HTERT RPE-1 (cell line): ENCODE results near the gene COX17.

Experiments used
- in situ Hi-C: fragments of 300-500 bp; cut with MboI; formaldehyde crosslinking; loops from 4 replicates; pipeline ENCODE4 v1.14.3; 2020; ENCODE audit warnings: low sequenced_read_pairs

Gene COX17

DNA sequence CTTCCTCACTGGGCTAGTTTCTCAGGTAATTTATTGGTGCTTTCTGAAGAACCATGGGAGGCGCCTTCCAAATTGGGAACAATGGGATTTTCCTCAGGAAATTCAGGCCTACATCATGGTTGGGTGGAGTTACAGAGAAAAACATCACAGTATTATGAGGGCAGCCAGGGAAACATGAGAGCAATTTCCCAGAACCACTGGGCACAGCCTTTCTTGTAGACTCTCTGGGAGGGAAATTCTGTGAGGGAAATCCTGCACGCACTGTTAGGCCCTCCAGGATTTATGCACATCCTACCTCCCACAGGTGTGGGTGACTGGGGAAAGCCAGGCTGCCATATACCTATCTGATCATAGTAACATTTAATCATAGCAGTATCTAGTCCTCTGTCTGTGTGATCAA is 30.0 kb downstream of the COX17 start:
- in situ Hi-C loops, result no loop called here

DNA sequence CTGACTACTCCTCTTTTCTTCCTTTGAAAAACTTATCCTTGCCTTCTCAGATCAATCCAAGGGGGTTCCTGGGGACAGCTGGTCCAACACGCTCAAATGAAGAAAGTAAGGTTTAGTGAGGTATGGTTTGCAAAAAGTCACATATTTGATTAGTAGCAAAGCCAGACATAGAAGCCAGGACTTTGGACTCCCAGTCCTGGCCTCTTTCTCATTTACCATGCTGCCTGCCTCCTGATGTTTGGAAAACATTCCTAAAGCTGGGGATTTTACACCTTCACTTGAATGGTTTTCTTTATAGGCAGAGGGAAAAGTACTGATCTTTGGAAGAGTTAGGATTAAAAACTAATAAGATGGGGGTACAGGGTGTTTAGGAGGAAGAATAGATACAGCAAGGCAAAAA is 31.4 kb downstream of the COX17 start:
- in situ Hi-C loops, result no loop called here

DNA sequence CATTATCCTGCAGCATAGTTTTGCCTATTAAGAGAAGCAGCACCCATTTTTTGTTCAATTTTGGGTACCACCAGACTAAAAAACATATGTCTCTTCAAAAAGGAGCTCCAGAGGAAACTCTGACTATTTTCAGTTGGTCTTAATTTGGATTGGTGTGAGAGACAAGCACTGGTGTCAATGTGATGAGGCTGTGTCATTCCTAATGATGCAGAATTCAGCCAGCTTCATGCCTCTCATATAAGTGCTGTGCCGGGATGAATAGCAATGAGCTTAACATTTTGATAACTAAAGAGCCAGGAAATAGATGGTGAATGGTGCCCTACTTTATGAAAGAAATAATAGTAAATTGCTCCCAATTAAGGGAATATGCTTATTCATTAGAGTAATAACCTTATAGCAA is 32.7 kb downstream of the COX17 start:
- in situ Hi-C loops, result no loop called here

DNA sequence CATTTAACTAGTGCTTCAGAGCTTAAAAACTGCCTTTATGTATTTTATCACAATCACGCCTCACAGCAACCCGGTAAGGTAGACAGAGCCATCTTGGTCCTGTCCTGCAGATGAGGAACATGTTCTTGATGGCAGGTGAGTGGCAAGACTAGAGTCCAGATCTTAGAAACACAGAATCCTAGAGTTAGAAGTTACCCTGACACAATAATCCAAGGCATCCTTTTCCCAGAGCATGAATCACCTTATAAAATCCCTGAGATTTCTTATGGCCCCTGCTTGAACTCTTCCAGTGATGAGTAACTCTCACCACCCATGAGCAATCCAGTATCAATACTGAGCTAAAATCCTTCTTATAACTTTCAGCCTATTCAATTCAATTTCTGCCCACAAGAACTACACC is 33.7 kb downstream of the COX17 start:
- in situ Hi-C loops, result no loop called here

DNA sequence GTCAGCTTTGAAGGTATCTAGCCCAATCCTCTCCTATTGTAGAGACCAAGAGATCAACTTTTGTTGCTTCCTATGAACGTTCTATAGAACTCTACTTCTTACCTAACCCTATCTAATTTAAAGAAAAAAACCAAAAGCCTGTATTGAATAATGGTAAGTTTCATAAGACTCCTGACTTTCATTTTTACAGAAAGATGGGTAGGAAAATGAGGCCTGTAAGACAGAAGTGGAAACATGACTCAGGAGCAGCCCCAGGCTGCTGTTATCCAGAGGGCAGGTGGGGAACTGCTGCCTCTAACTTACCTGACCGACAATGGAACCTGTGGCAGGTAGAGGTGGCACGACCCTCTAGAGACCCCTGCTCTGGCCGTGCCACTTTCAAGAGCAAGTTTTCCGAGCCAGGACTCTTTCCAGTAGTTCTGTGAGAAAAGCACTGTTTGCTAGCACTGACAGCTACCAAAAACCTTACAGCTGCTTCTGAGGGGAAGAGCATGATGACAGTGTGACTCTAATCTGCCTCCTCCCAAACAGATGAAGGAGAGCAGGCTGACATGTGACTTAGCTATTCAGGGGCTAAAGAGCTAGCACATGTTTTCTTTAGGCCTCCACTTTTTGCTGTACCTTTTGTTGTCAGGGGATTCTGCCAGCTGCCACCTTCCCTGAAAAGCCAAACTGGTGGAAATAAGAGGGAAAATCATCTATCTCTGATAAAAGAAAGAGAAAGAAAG is 34.3 kb downstream of the COX17 start:
- in situ Hi-C loops, result no loop called here

DNA sequence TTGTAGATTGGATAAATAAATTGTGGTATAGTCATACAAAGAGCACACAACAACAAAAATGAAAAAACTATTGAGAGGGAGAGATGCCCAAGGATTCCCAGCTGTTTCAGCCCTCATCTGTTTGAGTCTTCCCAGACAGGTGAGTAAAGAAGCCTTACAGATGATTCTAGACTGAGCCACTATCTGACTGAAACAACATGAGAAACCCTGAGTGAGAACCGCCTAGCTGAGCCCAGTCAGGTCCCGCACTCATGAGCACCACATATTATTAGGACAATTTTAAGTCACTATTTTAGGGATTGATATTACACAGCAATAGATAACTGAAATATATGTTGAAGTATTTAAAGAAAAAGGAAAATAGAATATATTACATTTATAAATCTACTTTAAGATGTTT is 35.8 kb downstream of the COX17 start:
- in situ Hi-C loops, result no loop called here

DNA sequence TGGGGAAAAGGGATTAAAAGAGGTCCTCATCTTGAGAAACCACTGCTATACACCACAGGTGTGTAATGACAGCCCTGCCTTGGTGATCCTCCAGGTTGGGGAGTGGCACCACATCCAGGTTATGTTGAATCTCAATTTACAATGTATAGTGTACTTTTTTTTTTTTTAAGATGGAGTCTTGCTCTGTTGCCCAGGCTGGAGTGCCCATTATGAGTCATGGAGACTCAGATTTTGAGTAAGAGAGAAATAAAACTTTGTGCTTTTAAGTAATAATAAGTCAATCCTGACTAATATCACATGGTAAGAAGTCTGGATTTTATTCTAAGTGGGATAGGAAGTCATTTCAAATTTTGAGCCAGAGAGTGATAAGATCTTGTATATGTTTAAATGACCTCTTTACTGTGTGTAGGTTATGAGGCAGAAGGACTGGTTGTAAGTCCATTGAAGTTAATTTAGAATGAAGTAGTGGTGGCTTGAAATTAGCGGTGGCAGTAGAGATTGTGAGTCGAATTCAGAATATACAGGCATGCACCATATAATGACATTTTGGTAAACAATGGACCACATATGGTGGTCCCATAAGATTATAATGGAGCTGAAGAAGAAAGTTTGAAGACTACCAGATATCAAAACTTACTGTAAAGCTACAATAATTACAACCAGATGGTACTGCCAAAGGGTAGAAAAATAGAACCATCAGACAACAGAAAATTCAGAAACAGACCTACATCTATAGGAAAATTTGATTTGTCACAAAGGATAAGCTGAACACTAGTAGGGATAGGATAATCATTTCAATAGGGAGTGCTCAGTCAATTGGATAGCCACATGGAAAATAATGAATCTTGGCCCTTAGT is 37.5 kb downstream of the COX17 start:
- in situ Hi-C loops, result no loop called here

DNA sequence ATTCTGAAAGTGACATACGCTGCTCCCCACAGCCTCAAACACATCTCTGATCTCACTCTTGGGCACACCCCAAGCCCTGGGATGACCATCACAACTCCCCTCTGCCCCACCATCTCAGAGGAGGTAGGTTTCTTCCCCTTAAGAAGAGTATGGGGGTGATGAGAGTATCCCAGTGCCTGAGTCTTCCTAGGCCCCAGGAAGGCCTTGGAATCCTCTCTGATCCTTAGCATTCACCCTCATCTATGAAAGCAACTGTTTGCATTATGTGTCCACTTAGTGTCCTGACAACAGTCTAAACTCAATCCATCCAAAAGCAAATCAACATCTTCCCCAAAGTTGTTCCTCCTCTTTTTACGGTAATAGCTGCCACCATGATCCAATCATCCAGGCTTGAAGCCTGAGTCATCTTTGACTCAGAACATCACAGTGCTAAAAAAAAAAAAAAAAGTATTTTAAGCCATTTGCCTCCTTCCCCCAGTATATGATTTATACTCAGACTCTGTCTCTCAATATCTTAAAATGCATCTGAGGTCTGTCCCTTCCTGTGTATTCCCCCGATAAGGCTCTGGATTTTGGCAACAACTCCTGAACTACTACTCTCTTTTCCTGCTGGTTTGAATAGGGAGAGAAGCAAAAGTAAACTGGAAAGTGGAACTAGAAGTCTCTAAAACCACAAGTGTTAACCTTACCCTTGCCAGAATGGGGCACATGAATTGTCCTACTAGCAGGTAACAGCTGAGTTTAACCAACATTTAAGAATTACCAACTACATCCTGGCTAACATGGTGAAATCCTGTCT is 39.3 kb downstream of the COX17 start:
- in situ Hi-C loops, result no loop called here

DNA sequence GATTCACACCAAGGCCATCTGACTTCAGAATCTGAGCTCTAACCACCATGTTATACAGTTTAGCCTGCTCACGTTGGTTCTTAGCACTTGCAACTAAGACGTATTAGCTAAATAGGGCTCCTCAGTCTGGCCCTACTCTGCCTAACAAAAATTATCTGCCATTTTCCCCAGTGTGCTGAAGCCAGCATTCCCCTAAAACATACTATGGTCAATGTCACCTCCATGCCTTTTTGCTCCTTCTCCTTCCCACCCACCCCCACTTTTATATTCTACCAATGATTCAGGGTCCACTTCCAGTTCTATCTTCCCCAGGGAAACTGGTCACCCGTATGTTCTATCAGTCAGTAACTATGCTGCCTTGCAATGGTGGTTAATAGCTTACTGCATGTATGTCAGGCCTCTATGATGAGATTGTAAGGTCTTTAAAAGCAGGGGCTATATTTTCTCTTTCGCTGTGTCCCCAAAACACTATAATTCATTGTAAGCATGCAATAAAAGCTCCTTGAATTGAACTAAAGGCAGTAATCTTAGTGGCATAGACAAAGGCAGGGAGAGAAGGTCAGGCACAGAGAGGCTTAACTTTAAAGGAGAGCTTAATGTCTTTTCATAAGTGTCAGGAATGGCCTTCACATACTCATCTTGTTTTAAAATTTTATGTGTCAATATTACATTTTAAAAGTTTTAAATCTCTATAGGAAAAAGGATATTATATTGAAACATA is 40.2 kb downstream of the COX17 start:
- in situ Hi-C loops, result no loop called here

DNA sequence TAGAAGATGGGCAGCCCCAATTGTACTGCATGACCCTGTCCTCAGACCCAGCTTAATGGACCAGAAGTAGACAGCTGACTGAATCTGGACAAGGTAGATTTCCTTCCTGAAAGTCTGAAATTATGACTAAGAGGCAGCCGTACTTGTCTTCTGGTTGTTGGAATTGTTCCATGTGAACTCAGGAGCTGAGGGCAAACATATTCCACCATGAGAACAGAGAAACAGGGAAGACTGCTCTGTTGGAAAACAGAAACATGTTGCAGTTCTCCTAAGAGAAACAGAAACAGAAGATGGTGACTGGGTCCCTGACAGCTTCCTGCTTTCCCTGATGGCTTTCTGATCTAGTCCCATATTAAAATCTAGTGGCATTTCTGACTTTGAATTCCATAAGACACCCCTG is 41.0 kb downstream of the COX17 start:
- in situ Hi-C loops, result no loop called here

DNA sequence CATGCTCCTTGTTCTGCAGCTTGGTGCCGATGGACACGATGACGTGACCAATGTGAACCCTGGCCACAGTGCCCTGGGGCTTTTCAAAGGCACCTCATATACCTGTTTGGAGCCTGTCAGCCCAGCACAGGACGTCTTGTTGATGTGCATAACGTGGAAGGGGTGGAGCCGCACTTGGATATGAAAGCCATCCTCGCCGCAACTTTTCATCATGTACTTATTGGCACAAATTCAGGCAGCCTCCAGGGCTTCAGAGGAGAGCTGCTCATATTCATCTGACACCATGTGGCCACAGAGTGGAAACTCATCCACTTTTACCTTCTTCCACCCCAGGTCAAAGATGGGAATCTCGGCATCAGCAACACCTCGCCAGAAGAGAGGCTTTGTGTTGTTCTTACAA is 41.5 kb downstream of the COX17 start:
- in situ Hi-C loops, result no loop called here

DNA sequence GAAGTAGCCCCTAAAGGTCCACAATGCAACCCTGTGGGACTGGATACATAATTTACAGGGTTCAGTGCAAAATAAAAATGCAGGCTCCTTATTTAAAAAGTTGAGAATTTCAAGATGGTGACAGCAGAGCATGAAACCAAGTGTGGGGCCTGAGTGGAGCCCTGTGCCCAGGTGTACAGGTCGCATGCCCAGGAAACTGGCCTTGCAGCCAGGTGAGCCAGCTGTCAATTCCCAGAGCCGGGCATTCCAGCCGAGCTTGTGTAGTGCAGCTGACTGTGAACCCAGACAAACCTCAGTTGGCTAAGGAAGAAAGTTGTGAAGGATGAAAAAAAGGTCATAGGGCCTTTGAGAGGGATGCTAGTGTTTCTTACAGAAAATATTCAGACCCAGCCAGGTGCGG is 44.4 kb downstream of the COX17 start:
- in situ Hi-C loops, result no loop called here

DNA sequence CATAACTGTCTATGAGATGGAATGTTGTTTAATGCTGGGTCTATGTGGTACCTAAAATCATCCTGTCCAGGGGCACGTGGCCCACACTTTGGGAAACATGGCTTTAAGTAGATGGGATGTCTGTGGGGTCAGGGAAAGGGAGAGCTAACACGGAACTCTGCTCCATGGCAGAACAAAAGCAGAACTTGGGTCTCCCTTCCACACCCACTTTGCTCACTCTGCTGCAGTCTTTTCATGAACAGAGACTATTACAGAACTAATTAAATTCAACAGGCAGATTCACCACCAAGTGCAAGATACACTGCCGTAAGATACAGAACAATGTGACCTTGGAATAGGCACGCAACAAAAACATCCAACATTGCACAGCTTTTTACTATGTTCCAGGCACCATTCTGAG is 45.0 kb downstream of the COX17 start:
- in situ Hi-C loops, result no loop called here

DNA sequence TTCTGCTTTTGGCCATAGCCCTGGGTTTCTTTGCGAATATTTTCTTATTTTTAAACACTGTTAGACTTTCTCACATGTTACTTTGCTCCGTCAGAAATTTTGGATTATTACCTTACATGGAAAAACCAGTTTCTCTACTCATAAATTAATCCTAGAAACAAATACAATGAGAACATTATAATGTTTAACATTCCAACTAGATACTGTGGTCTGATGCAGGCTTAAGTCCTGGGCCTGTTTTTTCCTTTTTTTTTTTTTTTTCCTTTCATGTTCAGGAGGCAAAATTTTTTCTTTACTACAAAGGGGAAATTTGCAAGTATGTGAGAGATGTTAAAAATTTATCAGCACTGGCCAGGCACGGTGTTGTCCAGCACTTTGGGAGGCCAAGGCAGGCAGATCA is 45.7 kb downstream of the COX17 start:
- in situ Hi-C loops, result no loop called here

DNA sequence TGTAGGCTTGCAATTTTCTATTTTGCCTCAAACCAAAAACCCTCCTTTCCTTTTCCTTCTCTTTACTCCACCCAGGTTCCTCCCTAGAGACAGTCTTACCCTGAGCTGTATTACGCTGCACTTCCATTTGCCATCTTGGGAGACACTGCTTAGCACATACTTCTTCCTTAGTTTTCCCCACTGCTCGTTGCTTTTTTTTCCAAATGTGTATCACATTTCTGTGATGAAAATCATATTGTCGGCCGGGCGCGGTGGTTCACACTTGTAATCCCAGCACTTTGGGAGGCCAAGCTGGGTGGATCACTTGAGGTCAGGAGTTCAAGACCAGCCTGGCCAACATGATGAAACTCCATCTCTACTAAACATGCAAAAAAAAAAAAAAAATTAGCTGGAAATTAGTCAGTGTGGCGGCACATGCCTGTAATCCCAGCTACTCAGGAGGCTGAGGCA is 46.3 kb downstream of the COX17 start:
- in situ Hi-C loops, result no loop called here

DNA sequence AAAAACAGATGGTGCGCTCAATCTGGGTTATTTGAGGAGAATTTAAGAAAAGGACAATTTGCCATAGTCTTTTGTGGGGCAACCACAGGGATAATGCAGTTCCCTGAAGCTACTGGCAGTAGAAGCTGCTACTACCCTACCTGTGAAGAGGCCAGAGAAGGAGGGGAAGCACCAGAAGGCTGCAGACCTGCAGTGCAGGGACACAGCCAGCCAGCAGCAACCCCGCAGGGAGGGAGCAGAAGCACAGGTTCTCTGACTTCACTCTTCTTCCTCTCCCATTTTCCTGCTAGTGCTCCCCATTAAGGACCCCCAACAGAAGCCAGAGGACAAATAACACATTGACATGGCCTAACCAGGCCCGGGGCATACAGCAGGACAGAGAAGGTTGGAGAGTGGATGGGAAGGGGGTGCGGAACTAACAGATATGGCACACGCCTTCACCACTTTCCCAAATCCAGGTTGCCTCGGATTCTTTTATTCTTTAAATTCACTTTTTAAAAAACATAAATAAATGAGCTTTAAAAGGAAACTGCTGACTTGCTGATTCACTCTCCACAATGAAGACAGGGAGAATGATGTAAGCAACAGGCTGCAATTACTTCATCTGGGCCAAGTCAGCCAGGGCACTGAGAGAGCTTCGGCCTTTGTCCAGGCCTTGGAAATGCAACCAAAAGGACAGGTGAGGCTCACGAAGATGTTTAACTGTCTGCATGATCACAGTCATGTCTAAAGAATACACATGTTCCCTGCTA is 46.9 kb downstream of the COX17 start:
- in situ Hi-C loops, result no loop called here

DNA sequence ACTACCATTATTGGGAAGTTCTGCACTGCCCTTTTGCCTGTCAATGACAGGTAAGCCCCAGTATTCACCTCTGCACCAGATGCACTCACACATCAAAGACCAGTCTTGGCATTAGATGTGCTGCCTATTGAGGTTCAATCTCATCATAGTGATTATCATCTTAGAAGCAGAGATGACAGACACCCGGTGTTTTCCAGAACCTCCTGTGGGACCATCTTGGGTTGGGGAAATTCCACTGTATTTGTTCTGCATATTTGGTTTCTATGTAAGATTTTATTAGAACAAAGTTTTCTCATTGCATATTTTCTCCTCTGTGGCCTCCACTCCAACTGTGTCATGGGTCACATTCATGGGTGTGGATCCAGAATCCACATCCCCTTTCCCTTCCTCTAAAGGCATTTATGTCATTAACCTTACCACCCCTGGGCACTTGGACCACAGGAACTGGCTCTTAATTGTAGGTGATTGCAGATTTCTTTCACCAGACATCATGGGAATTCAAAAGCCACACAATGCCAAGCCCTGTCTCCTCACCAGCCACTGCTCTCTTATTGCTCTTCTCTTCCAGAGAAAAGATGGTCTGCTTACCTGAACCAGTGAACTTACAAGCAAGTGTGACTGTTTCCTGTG is 48.3 kb downstream of the COX17 start:
- in situ Hi-C loops, result no loop called here

DNA sequence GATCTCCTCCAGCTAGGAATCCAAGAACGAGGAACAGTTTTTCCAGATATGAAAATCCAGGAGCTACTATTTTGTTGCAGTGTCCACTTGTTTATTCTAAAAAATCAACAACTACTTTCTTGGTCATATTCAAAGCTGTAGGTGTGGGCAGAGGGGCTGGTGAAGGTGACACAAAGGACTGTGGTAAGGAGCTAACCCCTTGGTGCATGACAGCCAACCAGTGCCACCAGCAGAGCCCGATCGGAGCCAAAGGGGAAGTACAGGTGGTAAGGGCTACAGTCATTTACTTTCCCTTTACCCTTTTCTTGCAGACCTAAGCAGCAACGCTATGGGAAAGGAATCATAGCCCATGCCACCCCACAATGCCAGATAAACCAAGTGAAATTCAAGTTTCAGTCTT is 48.8 kb downstream of the COX17 start:
- in situ Hi-C loops, result no loop called here

DNA sequence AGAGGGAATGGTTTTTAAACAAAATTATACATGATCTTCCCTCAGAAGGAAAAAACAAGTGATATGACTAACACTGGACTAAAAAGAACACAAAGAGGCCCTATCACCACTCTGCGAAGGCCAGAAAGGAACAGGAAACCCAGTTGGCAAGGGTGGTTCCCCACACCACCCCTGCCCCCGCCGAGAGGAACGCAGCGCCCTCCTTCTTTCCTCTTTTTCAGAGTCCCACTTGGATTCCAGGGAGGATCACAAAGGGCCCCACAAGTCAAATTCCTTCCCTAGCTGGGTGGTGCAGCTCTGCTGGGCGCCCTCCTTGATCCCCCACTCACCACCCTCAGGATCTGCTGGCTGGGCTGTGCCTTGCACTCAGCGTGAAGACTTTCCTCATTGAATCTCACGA is 49.7 kb downstream of the COX17 start:
- in situ Hi-C loops, result no loop called here

DNA sequence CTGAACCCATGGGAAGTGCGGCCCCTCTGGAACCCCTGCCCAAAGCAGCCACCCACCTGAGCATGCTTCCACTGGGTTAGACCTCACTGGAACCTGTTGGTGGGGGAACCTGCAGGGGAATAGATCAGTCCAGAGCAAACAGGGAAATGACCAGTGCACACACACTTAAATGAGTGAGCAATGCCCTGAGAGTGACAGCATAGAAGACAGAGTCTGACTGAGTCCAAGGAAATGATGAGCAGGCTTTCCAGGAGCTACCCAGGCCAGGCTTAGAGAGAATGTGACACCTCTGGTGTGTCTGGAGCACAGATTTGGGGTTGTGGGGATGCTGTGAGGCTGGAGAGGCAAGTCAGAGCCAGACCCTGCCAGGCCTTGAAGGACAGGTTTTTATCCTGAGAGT is 51.0 kb downstream of the COX17 start:
- in situ Hi-C loops, result no loop called here
